GM19099 (cell line): ENCODE results near the gene RASGRP4.

Experiments
- POLR2A ChIP-seq: IDR thresholded peaks from 3 replicates; pipeline ENCODE4 v1.6.1; 2011; ENCODE audit warnings: low read depth; ENCODE audit not compliant: insufficient read length; ENCODE audit errors: extremely low read depth

RASGRP4 gene, protein sequence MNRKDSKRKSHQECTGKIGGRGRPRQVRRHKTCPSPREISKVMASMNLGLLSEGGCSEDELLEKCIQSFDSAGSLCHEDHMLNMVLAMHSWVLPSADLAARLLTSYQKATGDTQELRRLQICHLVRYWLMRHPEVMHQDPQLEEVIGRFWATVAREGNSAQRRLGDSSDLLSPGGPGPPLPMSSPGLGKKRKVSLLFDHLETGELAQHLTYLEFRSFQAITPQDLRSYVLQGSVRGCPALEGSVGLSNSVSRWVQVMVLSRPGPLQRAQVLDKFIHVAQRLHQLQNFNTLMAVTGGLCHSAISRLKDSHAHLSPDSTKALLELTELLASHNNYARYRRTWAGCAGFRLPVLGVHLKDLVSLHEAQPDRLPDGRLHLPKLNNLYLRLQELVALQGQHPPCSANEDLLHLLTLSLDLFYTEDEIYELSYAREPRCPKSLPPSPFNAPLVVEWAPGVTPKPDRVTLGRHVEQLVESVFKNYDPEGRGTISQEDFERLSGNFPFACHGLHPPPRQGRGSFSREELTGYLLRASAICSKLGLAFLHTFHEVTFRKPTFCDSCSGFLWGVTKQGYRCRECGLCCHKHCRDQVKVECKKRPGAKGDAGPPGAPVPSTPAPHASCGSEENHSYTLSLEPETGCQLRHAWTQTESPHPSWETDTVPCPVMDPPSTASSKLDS

DNA sequence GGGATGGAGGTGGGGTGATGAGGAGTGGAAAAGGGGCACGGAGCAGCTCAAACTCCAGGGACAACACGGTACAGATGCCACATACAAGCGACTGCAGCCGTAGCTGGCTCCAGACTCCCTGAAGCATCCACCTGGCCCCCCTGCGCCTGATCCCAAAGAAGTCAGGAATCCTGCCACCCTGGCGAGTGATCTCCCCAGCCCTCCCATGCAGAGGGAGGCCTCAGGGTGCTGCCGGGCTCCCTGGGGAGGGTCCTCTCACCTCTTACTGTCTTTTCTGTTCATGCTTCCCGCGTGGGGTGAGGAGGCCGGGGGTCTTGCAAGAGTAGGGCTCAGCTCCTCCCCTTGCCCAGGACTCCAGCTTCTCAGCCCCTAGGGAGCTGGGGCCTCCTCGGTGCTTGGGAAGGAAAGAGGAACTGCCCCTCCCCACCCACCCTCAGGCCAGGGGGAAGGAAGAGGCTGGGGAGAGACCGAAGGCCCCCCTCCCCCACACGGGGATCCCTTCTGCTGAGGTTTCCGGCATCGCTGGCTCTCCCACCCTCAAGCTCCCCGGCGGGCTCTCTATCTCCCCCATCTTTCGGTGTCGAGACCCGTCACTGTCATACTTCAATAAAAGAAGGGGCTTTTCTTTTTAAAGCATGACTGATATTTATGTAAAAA, at the start of gene RASGRP4:
TSS of gene RASGRP4 (minus strand) at position 410 of the 657 bp plus-strand sequence. CDS start at position 282, 128 bp downstream.
- no peak for TF ChIP-seq POLR2A

DNA sequence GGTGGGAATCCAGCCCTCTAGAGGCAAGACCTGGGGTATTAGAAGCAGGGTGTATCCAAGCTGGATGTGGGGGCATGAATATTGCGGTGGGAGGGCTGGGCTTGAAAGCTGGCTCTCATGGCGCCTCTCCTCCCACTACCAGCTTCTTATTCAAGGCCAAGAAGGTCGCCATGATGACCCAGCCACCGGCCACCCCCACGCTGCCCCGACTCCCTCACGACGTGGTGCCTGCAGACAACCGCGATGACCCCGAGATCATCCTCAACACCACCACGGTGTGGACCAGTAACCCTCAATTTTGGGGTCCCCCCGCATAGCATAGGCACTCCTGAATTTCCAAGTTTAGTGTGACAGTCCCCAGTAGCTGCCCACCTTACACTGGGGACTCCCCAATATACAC, 49.2 kb upstream of the RASGRP4 start:
- TF ChIP-seq POLR2A = no peak

DNA sequence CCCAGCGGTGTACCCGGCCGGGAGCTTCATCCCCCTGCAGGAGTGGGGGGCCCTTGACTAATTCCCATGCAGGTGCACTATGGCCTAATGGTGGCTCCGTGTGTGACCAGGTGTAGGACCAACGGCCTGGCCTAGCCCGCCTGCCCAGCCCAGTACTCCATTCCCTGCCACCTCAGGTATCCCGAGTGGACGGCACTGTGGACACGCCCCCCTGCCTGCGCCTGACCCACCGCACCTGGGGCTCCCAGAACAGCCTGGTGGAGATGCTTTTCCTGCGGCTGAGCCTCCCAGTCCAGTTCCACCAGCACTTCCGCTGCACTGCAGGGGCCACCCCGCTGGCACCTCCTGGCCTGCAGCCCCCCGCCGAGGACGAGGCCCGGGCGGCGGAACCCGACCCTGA, 47.2 kb upstream of the RASGRP4 start:
- no peak for TF ChIP-seq POLR2A

DNA sequence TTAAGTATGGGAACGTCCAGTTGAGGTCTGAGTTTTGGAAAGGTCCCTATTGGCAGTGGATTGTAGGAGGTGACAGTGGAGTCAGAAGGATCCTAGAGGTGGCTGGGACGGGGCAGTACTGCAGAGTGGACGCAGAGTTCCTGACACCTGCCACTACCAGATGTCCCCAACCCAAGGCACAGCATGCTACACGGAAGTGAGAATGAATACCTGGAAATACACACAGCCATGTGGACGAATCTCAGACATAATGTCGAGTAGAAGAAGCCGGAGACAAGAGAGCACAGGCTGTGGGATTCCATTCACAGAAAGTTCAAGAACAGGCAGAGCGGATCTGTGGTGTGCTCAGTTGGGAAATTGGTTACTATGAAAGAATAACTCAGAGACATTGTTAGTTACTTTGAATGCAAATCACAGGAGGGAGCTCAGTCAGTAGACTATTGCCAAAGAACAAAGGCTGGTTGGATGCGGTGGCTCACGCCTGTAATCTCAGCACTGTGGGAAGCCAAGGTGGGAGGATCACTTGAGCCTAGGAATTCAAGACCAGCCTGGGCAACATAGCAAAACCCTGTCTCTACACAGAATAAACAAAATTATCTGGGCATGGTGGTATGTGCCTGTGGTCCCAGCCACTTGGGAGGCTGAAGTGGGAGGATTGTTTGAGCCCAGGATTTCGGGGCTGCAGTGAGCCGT, 44.9 kb upstream of the RASGRP4 start:
- TF ChIP-seq POLR2A = no peak

DNA sequence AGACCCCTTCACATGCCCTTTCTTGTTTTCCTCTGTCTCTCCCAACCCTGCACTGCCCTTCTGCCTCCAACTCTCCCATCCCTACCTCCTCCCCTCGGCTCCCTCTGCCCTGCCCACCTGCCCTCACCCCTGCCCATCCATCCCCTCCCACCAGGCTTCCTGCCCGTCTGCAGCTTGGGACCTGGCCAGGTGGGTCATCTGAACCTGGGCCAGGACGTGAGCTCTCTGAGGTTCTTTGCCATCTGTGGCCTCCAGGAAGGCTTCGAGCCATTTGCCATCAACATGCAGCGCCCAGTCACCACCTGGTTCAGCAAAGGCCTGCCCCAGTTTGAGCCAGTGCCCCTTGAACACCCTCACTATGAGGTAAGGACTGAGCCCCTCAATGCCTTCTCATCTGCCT, 43.1 kb upstream of the RASGRP4 start:
- TF ChIP-seq POLR2A = no peak

DNA sequence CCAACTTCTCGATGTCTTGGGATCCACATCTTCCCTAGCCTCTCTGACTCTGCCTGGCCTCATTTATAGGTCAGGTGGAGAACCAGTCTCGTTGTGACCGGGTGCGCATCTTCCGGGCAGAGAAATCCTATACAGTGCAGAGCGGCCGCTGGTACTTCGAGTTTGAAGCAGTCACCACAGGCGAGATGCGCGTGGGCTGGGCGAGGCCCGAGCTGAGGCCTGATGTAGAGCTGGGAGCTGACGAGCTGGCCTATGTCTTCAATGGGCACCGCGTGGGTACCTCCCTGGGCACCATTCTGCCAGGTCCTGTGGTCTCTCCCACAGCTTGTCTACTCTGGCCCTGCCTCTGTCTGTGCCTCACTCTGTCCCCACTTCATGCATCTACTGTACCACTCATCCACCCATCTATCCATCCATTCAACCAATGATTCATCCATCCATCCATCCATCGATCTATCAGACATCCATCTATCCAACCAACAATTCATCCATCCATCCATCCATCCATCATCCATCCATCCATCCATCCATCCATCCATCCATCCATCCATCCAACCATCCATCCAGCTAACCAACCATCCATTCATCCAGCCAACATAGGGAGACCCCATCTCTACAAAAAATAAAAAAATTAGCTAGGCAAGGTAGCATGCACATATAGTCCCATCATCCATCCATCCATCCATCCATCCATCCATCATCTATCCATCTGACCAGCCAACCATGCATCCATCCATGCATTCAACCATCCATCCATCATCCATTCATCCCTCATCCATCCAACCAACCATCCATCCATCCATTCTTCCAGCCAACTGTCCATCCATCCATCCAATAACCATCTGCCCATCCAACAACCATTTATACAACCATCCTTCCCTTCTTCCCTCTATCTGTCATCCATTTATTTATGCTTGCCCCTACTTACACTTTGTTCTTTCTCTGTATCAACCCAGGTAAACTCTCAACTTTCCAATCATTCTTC, 41.8 kb upstream of the RASGRP4 start:
- no peak for TF ChIP-seq POLR2A

DNA sequence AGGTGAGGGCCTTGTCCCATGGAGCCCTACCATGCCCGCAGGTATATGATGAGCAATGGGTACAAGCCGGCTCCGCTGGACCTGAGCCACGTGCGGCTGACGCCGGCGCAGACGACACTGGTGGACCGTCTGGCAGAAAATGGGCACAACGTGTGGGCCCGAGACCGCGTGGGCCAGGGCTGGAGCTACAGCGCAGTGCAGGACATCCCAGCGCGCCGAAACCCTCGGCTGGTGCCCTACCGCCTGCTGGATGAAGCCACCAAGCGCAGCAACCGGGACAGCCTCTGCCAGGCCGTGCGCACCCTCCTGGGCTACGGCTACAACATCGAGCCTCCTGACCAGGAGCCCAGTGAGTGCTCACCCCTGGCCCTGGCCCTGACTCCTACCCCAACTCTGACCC, 40.0 kb upstream of the RASGRP4 start:
- no peak for TF ChIP-seq POLR2A

DNA sequence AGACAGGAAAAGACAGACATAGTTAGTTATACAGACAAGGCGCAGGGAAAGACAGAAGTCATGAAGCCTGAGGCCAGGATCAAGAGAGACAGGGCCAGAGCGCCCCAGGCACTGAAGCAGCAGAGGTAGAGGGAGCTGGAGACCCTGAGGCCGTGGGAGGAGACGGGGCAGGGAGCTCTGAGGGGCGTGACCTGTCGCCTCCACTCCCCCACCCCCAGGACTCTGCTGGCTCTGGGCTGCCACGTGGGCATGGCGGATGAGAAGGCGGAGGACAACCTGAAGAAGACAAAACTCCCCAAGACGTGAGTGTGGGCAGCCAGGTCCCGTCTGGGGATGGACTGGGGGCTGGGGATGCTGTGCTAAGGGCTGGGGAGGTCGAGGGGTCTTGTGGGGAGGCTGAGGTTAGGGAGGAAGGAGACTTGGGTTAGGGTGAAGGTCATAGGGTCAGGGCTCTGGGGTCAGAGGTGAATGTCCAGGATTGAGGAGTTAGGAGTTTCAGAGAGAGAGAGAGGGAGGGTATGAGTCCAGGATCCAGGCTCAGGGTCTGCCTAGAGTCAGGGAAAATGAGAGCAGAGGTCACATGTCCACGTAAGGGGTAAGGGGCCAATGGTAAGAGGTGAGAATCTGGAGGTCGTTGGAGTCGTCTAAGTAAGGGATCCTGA, 38.5 kb upstream of the RASGRP4 start:
- no peak for TF ChIP-seq POLR2A

DNA sequence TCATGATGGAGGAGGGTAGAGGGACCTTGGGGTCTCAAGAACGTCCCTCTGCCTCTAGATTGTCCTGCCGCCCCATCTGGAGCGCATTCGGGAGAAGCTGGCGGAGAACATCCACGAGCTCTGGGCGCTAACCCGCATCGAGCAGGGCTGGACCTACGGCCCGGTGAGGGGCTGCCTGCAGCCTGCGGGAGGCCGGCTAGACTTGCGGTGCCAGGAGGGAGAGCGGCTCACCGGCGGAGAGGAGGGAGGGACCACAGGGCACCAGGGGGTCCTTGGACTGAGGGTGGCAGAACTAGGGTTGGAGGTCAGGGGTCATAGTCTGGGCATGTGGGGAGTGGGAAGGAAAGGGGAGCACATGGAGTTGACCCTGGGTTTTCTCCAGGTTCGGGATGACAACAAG, 37.3 kb upstream of the RASGRP4 start:
- no peak for TF ChIP-seq POLR2A

DNA sequence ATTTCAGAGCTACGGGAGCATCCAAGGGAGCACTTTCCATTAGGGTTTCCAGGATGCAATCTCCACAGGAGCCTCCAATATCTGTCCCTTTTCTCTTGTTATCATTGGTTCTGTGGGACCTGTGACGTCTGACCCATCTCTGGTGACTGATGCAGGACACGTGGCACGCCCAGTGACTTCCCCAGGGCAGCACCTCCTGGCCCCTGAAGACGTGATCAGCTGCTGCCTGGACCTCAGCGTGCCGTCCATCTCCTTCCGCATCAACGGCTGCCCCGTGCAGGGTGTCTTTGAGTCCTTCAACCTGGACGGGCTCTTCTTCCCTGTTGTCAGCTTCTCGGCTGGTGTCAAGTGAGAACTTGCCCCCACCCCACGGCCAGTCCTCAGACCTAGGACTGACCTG, 33.0 kb upstream of the RASGRP4 start:
- TF ChIP-seq POLR2A = no peak

DNA sequence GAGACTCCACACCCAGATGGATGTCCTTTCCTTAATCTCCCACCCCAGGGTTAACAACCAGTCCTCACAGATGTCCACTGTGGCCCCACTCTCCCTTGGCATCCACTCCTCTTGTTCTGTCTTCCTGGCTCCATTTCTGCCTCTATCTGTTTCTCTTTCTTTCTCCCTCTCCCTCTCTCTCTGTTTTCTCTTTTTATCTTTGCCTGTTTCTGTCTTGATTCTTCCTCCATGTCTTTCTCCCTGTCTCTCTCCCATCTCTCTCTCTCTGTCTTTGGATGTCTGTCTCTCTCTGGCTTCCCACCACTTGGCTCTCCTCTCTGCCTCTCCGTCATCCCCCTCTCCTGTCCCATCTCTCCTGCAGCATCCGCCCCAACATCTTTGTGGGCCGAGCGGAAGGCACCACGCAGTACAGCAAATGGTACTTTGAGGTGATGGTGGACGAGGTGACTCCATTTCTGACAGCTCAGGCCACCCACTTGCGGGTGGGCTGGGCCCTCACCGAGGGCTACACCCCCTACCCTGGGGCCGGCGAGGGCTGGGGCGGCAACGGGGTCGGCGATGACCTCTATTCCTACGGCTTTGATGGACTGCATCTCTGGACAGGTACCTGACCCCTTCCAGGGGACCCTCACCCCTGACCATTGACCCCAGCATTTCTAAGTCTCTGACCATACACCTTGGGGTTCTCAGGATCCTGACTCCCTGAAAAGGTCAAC, 31.8 kb upstream of the RASGRP4 start:
- TF ChIP-seq POLR2A = no peak

DNA sequence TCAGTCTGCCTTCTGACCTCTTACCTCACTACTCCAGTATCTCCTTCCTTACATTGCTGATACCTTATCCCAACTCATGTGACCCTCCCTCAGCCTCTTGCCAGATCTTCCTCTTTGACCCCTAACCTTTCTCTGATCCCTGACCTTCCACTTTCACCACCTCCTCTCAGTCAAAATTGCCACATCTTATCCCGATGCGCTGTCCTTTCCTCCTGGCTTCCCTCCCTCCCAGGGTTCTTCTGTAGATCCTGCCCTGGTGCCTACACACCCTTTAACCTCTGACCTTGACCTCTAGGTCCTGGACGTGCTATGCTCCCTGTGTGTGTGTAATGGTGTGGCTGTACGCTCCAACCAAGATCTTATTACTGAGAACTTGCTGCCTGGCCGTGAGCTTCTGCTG, 31.2 kb upstream of the RASGRP4 start:
- no peak for TF ChIP-seq POLR2A

DNA sequence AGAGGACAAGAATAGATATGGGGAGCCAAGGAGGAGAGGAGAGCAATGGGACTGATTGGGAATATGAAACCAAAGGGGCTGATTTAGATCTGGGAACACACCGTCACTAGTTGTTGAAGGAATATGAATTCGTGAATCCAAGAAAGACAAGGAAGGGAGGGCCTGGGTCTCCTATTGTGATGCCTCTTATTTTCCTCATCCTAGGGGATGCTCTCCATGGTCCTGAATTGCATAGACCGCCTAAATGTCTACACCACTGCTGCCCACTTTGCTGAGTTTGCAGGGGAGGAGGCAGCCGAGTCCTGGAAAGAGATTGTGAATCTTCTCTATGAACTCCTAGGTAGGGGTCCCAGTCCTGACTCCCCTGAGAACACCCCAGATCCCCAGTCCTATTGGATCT, 29.0 kb upstream of the RASGRP4 start:
- no peak for TF ChIP-seq POLR2A
